ENCODE data around the gene EPB41L2. TPM values are rescaled to one million over a fixed set of nuclear protein-coding genes. Genes with fewer than 3 reads are reported as not detected.
"Not testable (repeated sequence)": the region's sequence is repeated elsewhere in the genome, so short reads cannot be mapped to it uniquely, and the experiment has no call there.

EPB41L2 gene
- total and polyA plus RNA-seq, 4 experiments from 2014 or later, result 3.3 to 24.3 (median 12.7) TPM

DNA sequence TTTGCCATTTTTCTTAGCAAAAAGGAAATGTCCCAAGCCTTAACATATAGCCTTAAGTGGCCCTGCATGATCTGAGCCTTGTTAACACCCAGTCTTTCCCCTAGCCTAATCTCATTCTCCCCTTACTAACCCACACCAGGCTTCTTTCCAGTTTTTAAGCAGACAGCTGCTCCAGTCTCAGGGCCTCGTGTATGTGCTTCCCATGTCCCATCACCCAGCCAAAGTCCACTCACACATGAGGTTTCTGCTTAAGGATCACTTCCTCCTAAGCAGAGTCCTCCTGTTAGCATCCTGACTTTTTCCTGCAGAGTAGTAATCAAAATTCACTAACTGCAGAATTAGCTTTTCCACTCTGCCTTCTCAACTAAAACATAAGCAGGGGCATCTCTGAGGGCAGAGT, 139.7 kb downstream of the EPB41L2 start:
- intact Hi-C loops (cut with micrococcal nuclease), result no loop called here
- Mint-ChIP-seq H3K9me3 (no peaks in the 10 kb centered on the region), H3K4me1 (no peaks in the 10 kb centered on the region), H3K36me3 (peaks cover 0 to 3% of the 10 kb centered on the region in 2 donors), H3K27me3 (no peaks in the 10 kb centered on the region), H3K27ac (no peak overlapping the region), H3K4me3 (no peak overlapping the region)
- Histone ChIP-seq H3K27me3 (ENCODE audit: insufficient read depth, low read length) (no peaks in the 10 kb centered on the region), H3K4me1 (ENCODE audit: insufficient read depth, low read length) (no peaks in the 10 kb centered on the region), H3K4me3 (ENCODE audit: low read length in 2 of 2) (no peak overlapping the region), H3K27ac (ENCODE audit: low read depth, low read length) (no peak overlapping the region), H3K36me3 (ENCODE audit: insufficient read depth, low read length) (no peaks in the 10 kb centered on the region), H3K9me3 (ENCODE audit: control insufficient read depth in 1 of 2, low read length in 2 of 2) (no peaks in the 10 kb centered on the region)
- ChIA-PET POLR2A (ENCODE audit: partially characterized antibody) (no interaction called here), CTCF (ENCODE audit: partially characterized antibody) (interaction anchor here (1.3 kb wide), 1 partner anchor 38 kb away, joined by 5 read pairs; no protein-coding TSS in a partner anchor)
- no peak for DNase-seq

DNA sequence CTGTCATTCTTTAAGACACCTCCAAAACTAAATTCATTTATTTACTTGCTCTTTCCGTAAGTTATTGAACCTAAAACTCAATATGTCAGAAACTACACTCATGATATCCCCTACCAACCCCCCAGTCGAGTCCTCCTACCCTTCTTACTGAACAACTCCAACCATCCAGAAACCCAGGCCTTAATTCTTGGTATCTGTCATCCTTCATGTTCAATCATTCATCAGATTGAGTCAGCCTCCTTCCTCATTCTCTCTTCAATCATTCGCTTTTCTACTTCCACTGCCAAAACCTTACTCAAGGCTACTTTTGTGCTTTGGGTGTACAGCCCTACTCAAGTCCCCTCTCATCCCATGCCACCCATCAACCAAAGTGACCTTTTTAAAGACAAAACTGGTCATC, 140.1 kb downstream of the EPB41L2 start:
- H3K36me3 ChIP-seq (ENCODE audit: insufficient read depth, low read length), result no peaks in the 10 kb centered on the region
- no peaks in the 10 kb centered on the region for H3K4me1 ChIP-seq (ENCODE audit: insufficient read depth, low read length)
- intact Hi-C loops (cut with micrococcal nuclease), result no loop called here
- ChIA-PET CTCF (ENCODE audit: partially characterized antibody) (interaction anchor here (1.3 kb wide), 1 partner anchor 38 kb away, joined by 5 read pairs; no protein-coding TSS in a partner anchor), POLR2A (ENCODE audit: partially characterized antibody) (no interaction called here)
- no peaks in the 10 kb centered on the region for H3K4me1 Mint-ChIP-seq
- no peaks in the 10 kb centered on the region for H3K9me3 Mint-ChIP-seq
- no peak for DNase-seq
- no peak overlapping the region for H3K4me3 ChIP-seq (ENCODE audit: low read length in 2 of 2)
- H3K36me3 Mint-ChIP-seq, result peaks cover 0 to 3% of the 10 kb centered on the region in 2 donors
- no peaks in the 10 kb centered on the region for H3K27me3 ChIP-seq (ENCODE audit: insufficient read depth, low read length)
- H3K27ac Mint-ChIP-seq, result no peak overlapping the region
- no peaks in the 10 kb centered on the region for H3K9me3 ChIP-seq (ENCODE audit: control insufficient read depth in 1 of 2, low read length in 2 of 2)
- H3K27ac ChIP-seq (ENCODE audit: low read depth, low read length), result no peak overlapping the region
- no peaks in the 10 kb centered on the region for H3K27me3 Mint-ChIP-seq
- no peak overlapping the region for H3K4me3 Mint-ChIP-seq

DNA sequence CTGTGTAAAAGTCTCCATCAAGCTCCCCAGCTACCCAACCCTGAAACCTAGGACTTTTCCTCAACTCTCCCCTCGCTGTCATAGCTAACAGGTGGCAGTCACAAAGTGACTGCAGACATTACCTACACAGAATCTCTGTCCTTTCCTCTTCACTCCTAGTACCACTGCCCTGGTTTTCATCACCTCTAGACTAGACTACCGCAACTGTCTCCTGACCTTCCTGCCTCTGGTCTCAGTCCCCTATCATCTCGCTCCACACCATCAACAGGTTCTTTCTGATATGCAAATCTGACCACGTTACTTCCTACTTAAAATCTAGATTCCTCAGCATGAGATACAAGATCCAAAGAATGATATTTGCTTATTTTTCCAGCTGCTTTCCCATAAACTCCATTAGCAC, 142.1 kb downstream of the EPB41L2 start:
- Mint-ChIP-seq H3K27me3 (no peaks in the 10 kb centered on the region), H3K36me3 (peaks cover 0 to 3% of the 10 kb centered on the region in 2 donors)

DNA sequence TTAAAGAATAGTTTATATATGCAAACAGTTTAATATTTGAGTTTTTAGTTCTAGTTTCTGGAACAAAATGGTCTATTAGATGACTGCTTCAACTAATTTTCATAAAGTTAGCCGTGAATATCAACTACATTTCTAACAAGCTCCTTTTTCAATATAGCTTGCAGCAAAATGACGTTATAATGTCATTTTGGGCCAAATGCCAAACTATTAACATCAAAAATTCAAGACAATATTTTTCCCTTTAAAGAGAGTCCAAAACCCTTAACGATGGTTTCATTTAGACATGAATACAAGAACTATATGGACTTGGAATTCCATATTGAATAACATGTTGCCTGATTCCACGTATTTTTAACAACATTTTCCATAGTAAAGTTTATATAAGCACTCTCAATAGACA, 144.9 kb downstream of the EPB41L2 start:
- no peak overlapping the region for H3K4me3 ChIP-seq (ENCODE audit: low read length in 2 of 2)
- intact Hi-C loops (cut with micrococcal nuclease), result no loop called here
- Mint-ChIP-seq H3K4me1 (peaks cover 2 to 3% (median 3%) of the 10 kb centered on the region in 4 donors), H3K27me3 (no peaks in the 10 kb centered on the region), H3K36me3 (peaks cover 0 to 3% of the 10 kb centered on the region in 2 donors), H3K27ac (no peak overlapping the region), H3K4me3 (no peak overlapping the region), H3K9me3 (no peaks in the 10 kb centered on the region)
- ChIA-PET CTCF (ENCODE audit: partially characterized antibody) (no interaction called here), POLR2A (ENCODE audit: partially characterized antibody) (no interaction called here)
- no peaks in the 10 kb centered on the region for H3K36me3 ChIP-seq (ENCODE audit: insufficient read depth, low read length)
- H3K9me3 ChIP-seq (ENCODE audit: control insufficient read depth in 1 of 2, low read length in 2 of 2), result no peaks in the 10 kb centered on the region
- H3K27me3 ChIP-seq (ENCODE audit: insufficient read depth, low read length), result no peaks in the 10 kb centered on the region
- H3K4me1 ChIP-seq (ENCODE audit: insufficient read depth, low read length), result peaks cover 3% of the 10 kb centered on the region
- no peak overlapping the region for H3K27ac ChIP-seq (ENCODE audit: low read depth, low read length)
- DNase-seq, result no peak

More for the DNA sequence above, 142.1 kb downstream of the EPB41L2 start:
- Histone ChIP-seq H3K36me3 (ENCODE audit: insufficient read depth, low read length) (no peaks in the 10 kb centered on the region), H3K4me3 (ENCODE audit: low read length in 2 of 2) (no peak overlapping the region), H3K4me1 (ENCODE audit: insufficient read depth, low read length) (no peaks in the 10 kb centered on the region), H3K27me3 (ENCODE audit: insufficient read depth, low read length) (no peaks in the 10 kb centered on the region), H3K9me3 (ENCODE audit: control insufficient read depth in 1 of 2, low read length in 2 of 2) (no peaks in the 10 kb centered on the region), H3K27ac (ENCODE audit: low read depth, low read length) (no peak overlapping the region)
- H3K4me1 Mint-ChIP-seq, result no peaks in the 10 kb centered on the region
- no peaks in the 10 kb centered on the region for H3K9me3 Mint-ChIP-seq
- intact Hi-C loops (cut with micrococcal nuclease), result no loop called here
- DNase-seq, result no peak
- POLR2A ChIA-PET (ENCODE audit: partially characterized antibody), result no interaction called here
- CTCF ChIA-PET (ENCODE audit: partially characterized antibody), result no interaction called here
- H3K4me3 Mint-ChIP-seq, result no peak overlapping the region
- H3K27ac Mint-ChIP-seq, result no peak overlapping the region

DNA sequence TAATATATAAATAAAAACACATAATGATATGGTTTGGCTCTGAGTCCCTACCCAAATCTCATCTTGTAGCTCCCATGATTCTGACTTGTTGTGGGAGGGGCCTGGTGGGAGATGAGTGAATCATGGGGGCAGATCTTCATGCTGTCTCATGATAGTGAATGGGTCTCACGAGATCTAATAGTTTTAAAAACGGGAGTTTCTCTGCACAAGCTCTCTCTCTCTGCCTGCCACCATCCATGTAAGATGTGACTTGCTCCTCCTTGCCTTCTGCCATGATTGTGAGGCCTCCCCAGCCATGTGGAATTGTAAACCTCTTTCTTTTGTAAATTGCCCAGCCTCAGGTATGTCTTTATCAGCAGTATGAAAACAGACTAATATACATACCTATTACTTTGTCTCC, 147.4 kb downstream of the EPB41L2 start:
- H3K9me3 ChIP-seq (ENCODE audit: control insufficient read depth in 1 of 2, low read length in 2 of 2); H3K27me3 Mint-ChIP-seq; H3K36me3 ChIP-seq (ENCODE audit: insufficient read depth, low read length); H3K4me1 ChIP-seq (ENCODE audit: insufficient read depth, low read length); POLR2A ChIA-PET (ENCODE audit: partially characterized antibody); H3K27ac ChIP-seq (ENCODE audit: low read depth, low read length); intact Hi-C loops (cut with micrococcal nuclease); H3K27me3 ChIP-seq (ENCODE audit: insufficient read depth, low read length); H3K4me3 Mint-ChIP-seq; H3K36me3 Mint-ChIP-seq; H3K9me3 Mint-ChIP-seq; H3K4me3 ChIP-seq (ENCODE audit: low read length in 2 of 2); DNase-seq; CTCF ChIA-PET (ENCODE audit: partially characterized antibody): not testable (repeated sequence)
- peaks cover 2 to 12% (median 9%) of the 10 kb centered on the region in 4 donors for H3K4me1 Mint-ChIP-seq
- peak overlapping the region in 1 of 7 donors; percentile 26 for H3K27ac Mint-ChIP-seq

DNA sequence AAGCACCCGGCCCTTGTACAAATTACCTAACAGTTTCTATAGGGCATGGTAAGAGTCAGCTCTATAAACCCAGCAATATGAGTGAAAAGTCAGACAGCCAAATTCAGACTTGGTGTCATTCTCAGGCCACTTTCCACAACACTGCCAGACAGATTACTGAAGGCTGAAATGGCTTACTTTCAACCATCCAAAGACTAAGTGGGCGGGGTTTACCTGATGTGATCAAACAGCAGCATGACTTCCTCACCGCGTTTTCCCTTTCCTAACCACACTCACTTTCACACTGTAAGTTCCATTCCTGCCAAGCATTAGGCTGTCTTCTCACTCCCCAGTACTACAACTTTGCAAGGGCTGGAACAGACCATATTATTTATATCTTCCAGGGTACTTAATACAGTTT, 149.9 kb downstream of the EPB41L2 start:
- intact Hi-C loops (cut with micrococcal nuclease), result no loop called here
- Mint-ChIP-seq H3K27me3 (no peaks in the 10 kb centered on the region), H3K9me3 (peaks cover 0 to 4% (median under 1%) of the 10 kb centered on the region in 8 donors), H3K36me3 (peaks cover 0 to 3% of the 10 kb centered on the region in 2 donors), H3K4me3 (peak overlapping the region in 2 of 8 donors; percentile 1 to 50), H3K4me1 (peaks cover 2 to 12% (median 9%) of the 10 kb centered on the region in 4 donors), H3K27ac (peak overlapping the region in 1 of 7 donors; percentile 38)
- H3K27me3 ChIP-seq (ENCODE audit: insufficient read depth, low read length), result no peaks in the 10 kb centered on the region
- CTCF ChIA-PET (ENCODE audit: partially characterized antibody), result no interaction called here
- no peak overlapping the region for H3K27ac ChIP-seq (ENCODE audit: low read depth, low read length)
- no peaks in the 10 kb centered on the region for H3K9me3 ChIP-seq (ENCODE audit: control insufficient read depth in 1 of 2, low read length in 2 of 2)
- no peak overlapping the region for H3K4me3 ChIP-seq (ENCODE audit: low read length in 2 of 2)
- H3K4me1 ChIP-seq (ENCODE audit: insufficient read depth, low read length), result peaks cover 8% of the 10 kb centered on the region
- POLR2A ChIA-PET (ENCODE audit: partially characterized antibody), result no interaction called here
- peak; percentile 2 to 39 (median 22) for DNase-seq
- no peaks in the 10 kb centered on the region for H3K36me3 ChIP-seq (ENCODE audit: insufficient read depth, low read length)

DNA sequence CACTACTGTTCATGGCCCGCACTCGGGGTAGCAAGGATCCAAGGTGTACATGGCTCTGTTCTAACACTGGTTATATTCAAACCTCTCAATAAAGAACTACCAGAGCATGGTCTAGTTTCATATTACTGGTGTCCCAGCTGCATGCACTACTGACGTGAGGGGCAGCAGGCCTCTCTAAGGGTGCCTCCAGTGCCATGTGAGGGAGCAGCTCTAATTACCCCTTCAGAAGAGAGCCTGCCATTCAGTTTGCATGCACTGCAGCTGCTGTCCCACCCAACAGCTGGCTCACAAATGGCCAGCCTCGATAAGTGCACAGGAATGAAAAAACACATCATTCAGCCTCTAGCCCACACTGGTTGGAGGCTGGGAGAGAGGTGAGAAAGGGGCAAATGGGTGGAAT, 150.6 kb downstream of the EPB41L2 start:
- no peak overlapping the region for H3K27ac ChIP-seq (ENCODE audit: low read depth, low read length)
- Mint-ChIP-seq H3K27me3 (no peaks in the 10 kb centered on the region), H3K27ac (no peak overlapping the region), H3K4me3 (no peak overlapping the region), H3K4me1 (peaks cover 2 to 12% (median 9%) of the 10 kb centered on the region in 4 donors), H3K36me3 (peaks cover 0 to 3% of the 10 kb centered on the region in 2 donors), H3K9me3 (peaks cover 0 to 4% (median under 1%) of the 10 kb centered on the region in 8 donors)
- no peaks in the 10 kb centered on the region for H3K27me3 ChIP-seq (ENCODE audit: insufficient read depth, low read length)
- peaks cover 8% of the 10 kb centered on the region for H3K4me1 ChIP-seq (ENCODE audit: insufficient read depth, low read length)
- no peak overlapping the region for H3K4me3 ChIP-seq (ENCODE audit: low read length in 2 of 2)
- DNase-seq, result no peak
- H3K36me3 ChIP-seq (ENCODE audit: insufficient read depth, low read length), result no peaks in the 10 kb centered on the region
- H3K9me3 ChIP-seq (ENCODE audit: control insufficient read depth in 1 of 2, low read length in 2 of 2), result no peaks in the 10 kb centered on the region
- CTCF ChIA-PET (ENCODE audit: partially characterized antibody), result no interaction called here
- intact Hi-C loops (cut with micrococcal nuclease), result no loop called here
- POLR2A ChIA-PET (ENCODE audit: partially characterized antibody), result no interaction called here

DNA sequence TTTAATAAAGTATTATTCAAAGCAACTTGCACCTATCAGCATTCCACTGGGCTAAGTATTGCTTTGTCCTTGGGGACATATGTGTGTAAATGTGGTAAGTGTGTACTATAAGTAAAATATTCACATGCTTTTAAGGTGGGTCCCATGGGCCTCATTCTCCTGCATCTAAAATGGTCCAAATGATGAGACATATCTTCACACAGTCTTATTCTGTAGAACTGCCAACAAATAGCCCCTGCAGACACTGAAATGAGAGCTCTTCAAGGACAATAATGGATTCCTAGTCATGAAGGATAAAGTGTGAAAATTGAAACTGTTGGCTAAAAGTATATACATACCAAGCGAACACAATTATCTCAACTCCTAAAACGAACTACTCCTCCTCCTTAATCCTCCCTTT, 154.1 kb downstream of the EPB41L2 start:
- no peak for DNase-seq
- Histone ChIP-seq H3K4me3 (ENCODE audit: low read length in 2 of 2) (no peak overlapping the region), H3K27ac (ENCODE audit: low read depth, low read length) (no peak overlapping the region), H3K36me3 (ENCODE audit: insufficient read depth, low read length) (no peaks in the 10 kb centered on the region), H3K4me1 (ENCODE audit: insufficient read depth, low read length) (peaks cover 8% of the 10 kb centered on the region), H3K9me3 (ENCODE audit: control insufficient read depth in 1 of 2, low read length in 2 of 2) (no peaks in the 10 kb centered on the region), H3K27me3 (ENCODE audit: insufficient read depth, low read length) (no peaks in the 10 kb centered on the region)
- H3K9me3 Mint-ChIP-seq, result peaks cover 0 to 4% (median under 1%) of the 10 kb centered on the region in 8 donors
- intact Hi-C loops (cut with micrococcal nuclease), result no loop called here
- no peak overlapping the region for H3K4me3 Mint-ChIP-seq
- no peaks in the 10 kb centered on the region for H3K36me3 Mint-ChIP-seq
- POLR2A ChIA-PET (ENCODE audit: partially characterized antibody), result no interaction called here
- H3K4me1 Mint-ChIP-seq, result peaks cover 2 to 12% (median 9%) of the 10 kb centered on the region in 4 donors
- CTCF ChIA-PET (ENCODE audit: partially characterized antibody), result no interaction called here
- no peaks in the 10 kb centered on the region for H3K27me3 Mint-ChIP-seq
- H3K27ac Mint-ChIP-seq, result no peak overlapping the region

Measured in CD4-positive, alpha-beta memory T cell (primary cell).